Osteocyte (in vitro differentiated cells): Measurements from ENCODE around the gene TMEM54. TPM values are rescaled to one million over a fixed set of nuclear protein-coding genes. Genes with fewer than 3 reads are reported as not detected.

Experiments
- DNase-seq: peaks from one replicate; pipeline ENCODE4 v3.0.0; 2021; ENCODE audit warnings: mixed read lengths; ENCODE audit not compliant: unreplicated experiment; ENCODE audit errors: extremely low spot score
- H3K27ac Mint-ChIP-seq: one replicate; pipeline ENCODE4 v1.8.0; 2021; ENCODE audit warnings: mild to moderate bottlenecking, mixed read lengths; ENCODE audit not compliant: unreplicated experiment
- H3K27me3 Mint-ChIP-seq: one replicate; pipeline ENCODE4 v1.8.0; 2021; ENCODE audit warnings: mixed read lengths; ENCODE audit not compliant: unreplicated experiment
- H3K36me3 Mint-ChIP-seq: one replicate; pipeline ENCODE4 v1.8.0; 2021; ENCODE audit warnings: mixed read lengths; ENCODE audit not compliant: unreplicated experiment
- H3K4me1 Mint-ChIP-seq: one replicate; pipeline ENCODE4 v1.8.0; 2021; ENCODE audit warnings: mixed read lengths; ENCODE audit not compliant: unreplicated experiment
- H3K4me3 Mint-ChIP-seq: one replicate; pipeline ENCODE4 v1.8.0; 2021; ENCODE audit warnings: mild to moderate bottlenecking, moderate library complexity, mixed read lengths; ENCODE audit not compliant: unreplicated experiment
- H3K9me3 Mint-ChIP-seq: one replicate; pipeline ENCODE4 v1.8.0; 2021; ENCODE audit warnings: mixed read lengths; ENCODE audit not compliant: unreplicated experiment
- CTCF ChIP-seq: fragments of 200-600 bp; sonication (generic); IDR thresholded peaks from 2 replicates; pipeline ENCODE4 v1.5.0; 2021; ENCODE audit warnings: antibody characterized with exemption, mild to moderate bottlenecking, moderate library complexity
- total RNA-seq: library from RNA; stranded (reverse); gene quantifications from 2 replicates; pipeline ENCODE4 v1.2.1, GENCODE V29; 2021

TMEM54 gene
- total RNA-seq, 1 donor from 2014 or later = 7.3 TPM

GRCh38 chr1:32868806-32869455, 32.3 kb downstream of the TMEM54 start:
- H3K27me3 Mint-ChIP-seq = no peaks in the 10 kb centered on the region
- DNase-seq = no peak
- H3K4me3 Mint-ChIP-seq = no peak overlapping the region
- H3K27ac Mint-ChIP-seq = no peak overlapping the region
- H3K9me3 Mint-ChIP-seq = no peaks in the 10 kb centered on the region
- H3K36me3 Mint-ChIP-seq = peaks cover 8% of the 10 kb centered on the region
- peaks cover 23% of the 10 kb centered on the region for H3K4me1 Mint-ChIP-seq
- TF ChIP-seq CTCF = no peak

- Mint-ChIP-seq H3K9me3 (no peaks in the 10 kb centered on the region), H3K4me1 (peaks cover 23% of the 10 kb centered on the region)
- DNase-seq = no peak
Measured at GRCh38 chr1:32868085-32868484, 33.1 kb downstream of the TMEM54 start.

GRCh38 chr1:32867671-32868070, 33.5 kb downstream of the TMEM54 start:
- no peak overlapping the region for H3K27ac Mint-ChIP-seq
- H3K36me3 Mint-ChIP-seq = peaks cover 12% of the 10 kb centered on the region
- H3K4me3 Mint-ChIP-seq = no peak overlapping the region
- H3K27me3 Mint-ChIP-seq = no peaks in the 10 kb centered on the region
- H3K9me3 Mint-ChIP-seq = no peaks in the 10 kb centered on the region
- no peak for TF ChIP-seq CTCF
- no peak for DNase-seq
- peaks cover 21% of the 10 kb centered on the region for H3K4me1 Mint-ChIP-seq

More at GRCh38 chr1:32868085-32868484, 33.1 kb downstream of the TMEM54 start:
- no peak overlapping the region for H3K4me3 Mint-ChIP-seq
- peaks cover 8% of the 10 kb centered on the region for H3K36me3 Mint-ChIP-seq
- no peak for TF ChIP-seq CTCF
- no peaks in the 10 kb centered on the region for H3K27me3 Mint-ChIP-seq
- H3K27ac Mint-ChIP-seq = no peak overlapping the region

- Mint-ChIP-seq H3K36me3 (peaks cover 15% of the 10 kb centered on the region), H3K27ac (no peak overlapping the region), H3K4me3 (no peak overlapping the region), H3K27me3 (no peaks in the 10 kb centered on the region), H3K9me3 (no peaks in the 10 kb centered on the region), H3K4me1 (peaks cover 16% of the 10 kb centered on the region)
- no peak for DNase-seq
- no peak for TF ChIP-seq CTCF
Measured at GRCh38 chr1:32867151-32867550, 34.0 kb downstream of the TMEM54 start.

GRCh38 chr1:32865639-32866405, 35.4 kb downstream of the TMEM54 start:
- H3K4me1 Mint-ChIP-seq = peaks cover 5% of the 10 kb centered on the region
- no peak for TF ChIP-seq CTCF
- H3K27me3 Mint-ChIP-seq = no peaks in the 10 kb centered on the region
- H3K9me3 Mint-ChIP-seq = no peaks in the 10 kb centered on the region
- no peak for DNase-seq
- H3K4me3 Mint-ChIP-seq = no peak overlapping the region
- H3K36me3 Mint-ChIP-seq = peaks cover 20% of the 10 kb centered on the region
- H3K27ac Mint-ChIP-seq = no peak overlapping the region
